Naive thymus-derived CD4-positive, alpha-beta T cell (primary cell): ENCODE measurements around the gene DSCAM. TPM values are rescaled to one million over a fixed set of nuclear protein-coding genes. Genes with fewer than 3 reads are reported as not detected.

Experiments
- ATAC-seq: fragments of 150-1000 bp; cut with Tn5 transposase; 2 replicates; pipeline ENCODE4 v1.10.0; 2021; ENCODE audit warnings: mild to moderate bottlenecking, moderate library complexity
- CTCF ChIA-PET: fragments of 350-600 bp; sonication (Branson Sonifier 250); formaldehyde crosslinking; loops from one replicate; lab custom pipeline; 2021; ENCODE audit warnings: antibody characterized with exemption; lab: Charles Lee
- POLR2A ChIA-PET: fragments of 350-600 bp; sonication (Branson Sonifier 250); formaldehyde crosslinking; loops from one replicate; lab custom pipeline; 2021; ENCODE audit warnings: antibody characterized with exemption, inconsistent platforms; lab: Charles Lee
- DNase-seq, 9 donors: peaks; one replicate each; pipeline versions ENCODE4 v3.0.0 to v3.0.0-alpha.2; 2020 to 2022; ENCODE audit warnings: mixed read lengths in 1 of 9
- H3K27ac ChIP-seq: one replicate; pipeline ENCODE4 v1.7.0; 2013; ENCODE audit warnings: mild to moderate bottlenecking, low read depth, low read length, moderate library complexity
- H3K27me3 ChIP-seq, 2 donors: one replicate each; pipeline ENCODE4 v1.7.0; 2013; ENCODE audit warnings: low read length in 2 of 2, mild to moderate bottlenecking in 2 of 2, moderate library complexity in 2 of 2; ENCODE audit not compliant: control insufficient read depth in 2 of 2, insufficient read depth in 2 of 2
- H3K36me3 ChIP-seq, 3 experiments: 1 replicate in 2 of 3; 2 replicates in 1 of 3; pipeline ENCODE4 v1.7.0; 2013; ENCODE audit warnings: low read length in 3 of 3, mild to moderate bottlenecking in 3 of 3, moderate library complexity in 1 of 3; ENCODE audit not compliant: insufficient read depth in 3 of 3, control insufficient read depth in 2 of 3
- H3K4me1 ChIP-seq, 2 donors: one replicate each; pipeline ENCODE4 v1.7.0; 2013; ENCODE audit warnings: low read length in 2 of 2, mild to moderate bottlenecking in 2 of 2, moderate library complexity in 1 of 2; ENCODE audit not compliant: control insufficient read depth in 2 of 2, insufficient read depth in 2 of 2
- H3K4me3 ChIP-seq: 2 replicates; pipeline ENCODE4 v1.7.0; 2013; ENCODE audit warnings: mild to moderate bottlenecking, low read length
- H3K9me3 ChIP-seq, 3 experiments: 1 replicate in 2 of 3; 2 replicates in 1 of 3; pipeline ENCODE4 v1.7.0; 2013; ENCODE audit warnings: low read length in 3 of 3; ENCODE audit not compliant: control insufficient read depth in 2 of 3
- H3K27ac Mint-ChIP-seq, 9 donors: one replicate each; pipeline ENCODE4 v1.8.0; 2020 to 2022; ENCODE audit warnings: mixed read lengths in 9 of 9, mild to moderate bottlenecking in 8 of 9, moderate library complexity in 5 of 9, inconsistent platforms in 2 of 9
- H3K27me3 Mint-ChIP-seq, 5 donors: one replicate each; pipeline ENCODE4 v1.8.0; 2021 to 2022; ENCODE audit warnings: mixed read lengths in 5 of 5, mild to moderate bottlenecking in 1 of 5
- H3K36me3 Mint-ChIP-seq, 5 donors: one replicate each; pipeline ENCODE4 v1.8.0; 2020 to 2022; ENCODE audit warnings: mixed read lengths in 5 of 5, mild to moderate bottlenecking in 3 of 5, inconsistent platforms in 1 of 5
- H3K4me1 Mint-ChIP-seq, 7 donors: one replicate each; pipeline ENCODE4 v1.8.0; 2020 to 2022; ENCODE audit warnings: mixed read lengths in 7 of 7, mild to moderate bottlenecking in 3 of 7, inconsistent platforms in 1 of 7
- H3K4me3 Mint-ChIP-seq, 10 donors: one replicate each; pipeline ENCODE4 v1.8.0; 2020 to 2022; ENCODE audit warnings: mild to moderate bottlenecking in 10 of 10, mixed read lengths in 10 of 10, moderate library complexity in 6 of 10, inconsistent platforms in 2 of 10
- H3K9me3 Mint-ChIP-seq, 11 donors: one replicate each; pipeline ENCODE4 v1.8.0; 2020 to 2022; ENCODE audit warnings: mixed read lengths in 11 of 11, mild to moderate bottlenecking in 4 of 11, inconsistent platforms in 1 of 11, moderate library complexity in 1 of 11
- intact Hi-C, 2 donors: fragments of 100-400 bp; cut with micrococcal nuclease; formaldehyde crosslinking; loops; one replicate each; pipeline ENCODE4 v1.15.1; 2023
- polyA plus RNA-seq, 2 donors: library from polyadenylated mRNA; unstranded; fragments of 300-500 nt; fragmentation: Illumina TruSeq; gene quantifications; one replicate each; pipeline ENCODE4 v1.2.3, GENCODE V29; 2021
- total RNA-seq, 6 experiments: library from RNA in 5 of 6; stranded (reverse) in 5 of 6; gene quantifications; 1 replicate in 5 of 6; 2 replicates in 1 of 6; pipeline ENCODE4 v1.2.3 and lab custom pipeline; 2021 to 2026

DSCAM gene
- total and polyA plus RNA-seq, 7 experiments from 2014 or later, result not detected

DNA sequence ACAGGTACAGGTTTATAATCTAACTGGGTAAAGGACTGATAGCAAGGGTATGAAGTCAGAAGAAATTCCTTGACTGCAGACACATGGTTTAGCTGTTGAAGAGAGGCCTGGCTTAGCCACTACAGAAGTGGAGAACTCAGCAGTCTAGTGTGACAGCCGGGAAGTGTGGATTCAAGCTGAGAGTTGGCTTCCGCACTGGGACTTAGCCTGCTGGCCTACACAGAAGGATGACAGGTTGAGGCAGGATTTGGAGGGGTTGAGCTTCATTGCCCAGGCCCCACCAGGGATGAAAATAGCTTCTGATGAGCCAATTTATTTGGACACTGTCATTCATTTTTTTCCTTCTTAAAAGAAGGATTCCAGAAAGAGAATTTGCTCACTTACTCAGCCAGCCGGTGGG, 695.3 kb downstream of the DSCAM start:
- intact Hi-C loops, result no loop called here
- Histone ChIP-seq H3K36me3 (no peaks in the 10 kb centered on the region), H3K4me1 (no peaks in the 10 kb centered on the region), H3K9me3 (no peaks in the 10 kb centered on the region), H3K27me3 (no peaks in the 10 kb centered on the region), H3K27ac (no peak overlapping the region), H3K4me3 (no peak overlapping the region)
- Mint-ChIP-seq H3K4me3 (no peak overlapping the region), H3K36me3 (no peaks in the 10 kb centered on the region), H3K27ac (no peak overlapping the region), H3K9me3 (peaks cover 0 to 7% (median 0%) of the 10 kb centered on the region in 11 donors), H3K4me1 (no peaks in the 10 kb centered on the region), H3K27me3 (peaks cover 0 to 10% (median 4%) of the 10 kb centered on the region in 5 donors)
- ATAC-seq (no peak), DNase-seq (no peak)
- POLR2A ChIA-PET, result no interaction called here
- CTCF ChIA-PET, result no interaction called here

DNA sequence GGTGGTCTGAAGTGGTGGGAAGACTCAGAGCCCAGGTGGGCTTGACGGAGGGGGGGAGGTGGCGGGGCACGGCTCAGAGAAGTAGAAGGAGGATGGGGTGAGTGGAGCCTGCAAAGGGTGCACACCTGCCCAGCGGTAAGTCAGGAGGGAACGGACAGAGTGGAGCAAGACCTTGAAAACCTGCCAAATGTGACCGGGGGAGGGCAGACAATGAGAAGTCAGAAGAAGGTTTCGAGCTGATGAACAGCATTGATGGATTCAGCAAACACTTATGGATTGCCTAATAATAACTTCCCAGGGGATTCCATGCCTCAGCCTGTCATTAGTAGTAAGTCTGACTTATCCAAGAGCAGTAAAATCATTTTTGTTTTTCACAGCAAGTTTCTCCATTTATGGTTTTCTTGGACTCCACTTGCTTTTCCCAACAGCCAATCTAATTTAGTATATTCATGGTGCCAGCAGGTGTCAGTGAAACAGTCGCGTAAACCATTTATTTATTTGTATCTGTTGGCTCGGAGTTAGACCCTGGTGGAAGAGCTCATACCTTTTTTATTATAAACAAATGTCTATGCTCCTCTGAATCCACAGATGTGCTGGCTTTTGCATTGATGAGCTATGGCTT, 700.6 kb downstream of the DSCAM start:
- H3K4me3 Mint-ChIP-seq, result no peak overlapping the region
- no peak for ATAC-seq
- ChIA-PET CTCF (no interaction called here), POLR2A (no interaction called here)
- no peak overlapping the region for H3K27ac ChIP-seq
- no peaks in the 10 kb centered on the region for H3K27me3 Mint-ChIP-seq
- no peaks in the 10 kb centered on the region for H3K9me3 Mint-ChIP-seq
- intact Hi-C loops, result loop anchor here in 1 of 2 donors (10.0 kb wide), 1 partner anchor 918 kb away; no protein-coding TSS in a partner anchor
- H3K9me3 ChIP-seq, result no peaks in the 10 kb centered on the region
- no peaks in the 10 kb centered on the region for H3K36me3 Mint-ChIP-seq
- H3K4me3 ChIP-seq, result no peak overlapping the region
- no peak for DNase-seq
- H3K4me1 Mint-ChIP-seq, result no peaks in the 10 kb centered on the region
- no peaks in the 10 kb centered on the region for H3K36me3 ChIP-seq
- no peaks in the 10 kb centered on the region for H3K4me1 ChIP-seq
- no peak overlapping the region for H3K27ac Mint-ChIP-seq
- H3K27me3 ChIP-seq, result no peaks in the 10 kb centered on the region

DNA sequence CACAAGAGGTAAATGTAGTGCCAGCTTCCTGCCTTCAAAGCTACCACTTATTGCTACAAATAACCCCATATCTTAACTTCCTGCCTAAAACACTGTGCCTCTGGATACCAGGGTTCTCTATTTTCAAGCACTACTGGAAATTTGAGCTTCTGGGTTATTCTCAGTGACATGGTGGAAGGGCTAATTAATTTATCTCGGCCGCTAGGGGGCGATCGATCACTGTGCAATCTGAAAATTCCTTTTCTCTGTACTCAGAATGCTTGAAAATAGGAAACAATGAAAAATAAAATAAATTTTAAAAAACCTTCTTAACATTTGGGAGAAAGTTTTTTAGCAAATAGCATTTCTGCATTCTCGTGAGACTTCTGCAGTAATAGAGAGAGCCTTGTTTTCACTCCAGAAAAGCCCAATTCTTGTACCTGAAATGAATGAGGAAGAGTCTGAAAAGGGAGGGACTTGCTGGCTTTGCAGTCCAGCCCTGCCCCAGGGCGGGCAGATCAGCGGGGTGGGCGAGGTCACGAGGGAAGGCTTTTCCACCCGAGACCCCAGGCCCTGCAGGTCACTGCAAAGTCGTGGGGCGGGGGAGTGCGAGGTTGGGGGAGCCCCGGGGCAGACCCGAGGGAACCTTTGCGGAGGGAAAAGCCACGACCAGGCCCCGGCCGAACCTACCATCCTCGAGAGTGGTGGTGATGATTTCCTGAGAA, 703.0 kb downstream of the DSCAM start:
- Histone ChIP-seq H3K4me1 (no peaks in the 10 kb centered on the region), H3K4me3 (no peak overlapping the region), H3K36me3 (no peaks in the 10 kb centered on the region), H3K27me3 (no peaks in the 10 kb centered on the region), H3K9me3 (no peaks in the 10 kb centered on the region), H3K27ac (no peak overlapping the region)
- ChIA-PET POLR2A (no interaction called here), CTCF (no interaction called here)
- Mint-ChIP-seq H3K4me3 (no peak overlapping the region), H3K4me1 (no peaks in the 10 kb centered on the region), H3K9me3 (no peaks in the 10 kb centered on the region), H3K27ac (no peak overlapping the region), H3K36me3 (no peaks in the 10 kb centered on the region), H3K27me3 (no peaks in the 10 kb centered on the region)
- intact Hi-C loops, result loop anchor here in 1 of 2 donors (5.0 to 10.0 kb wide), 2 partner anchors 243 to 921 kb away; no protein-coding TSS in a partner anchor
- DNase-seq (peak in 5 of 9 donors; percentile 2 to 24 (median 10)), ATAC-seq (no peak)

DNA sequence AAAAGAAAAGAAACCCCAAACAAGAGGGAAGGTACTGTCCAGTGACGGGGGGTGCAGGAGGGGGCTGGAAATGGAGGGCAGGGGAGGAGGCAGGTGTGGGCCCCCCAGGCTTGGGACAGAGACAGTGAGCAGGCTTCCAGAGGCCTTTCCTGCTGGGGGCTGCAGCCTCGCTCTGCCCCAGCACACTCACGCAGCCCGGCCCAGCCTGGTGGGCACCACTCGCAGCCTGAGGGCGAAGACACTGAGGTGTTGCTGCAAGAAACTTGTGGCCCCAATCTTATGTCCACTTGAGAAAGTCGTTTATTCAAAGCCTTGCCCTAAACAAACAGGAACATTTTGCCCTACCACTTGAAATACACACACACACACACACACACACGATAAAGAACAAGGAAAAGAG, 705.3 kb downstream of the DSCAM start:
- Histone ChIP-seq H3K36me3 (no peaks in the 10 kb centered on the region), H3K4me3 (no peak overlapping the region), H3K27ac (no peak overlapping the region), H3K27me3 (no peaks in the 10 kb centered on the region), H3K9me3 (no peaks in the 10 kb centered on the region), H3K4me1 (no peaks in the 10 kb centered on the region)
- intact Hi-C loops, result loop anchor here in 1 of 2 donors (5.0 to 10.0 kb wide), 2 partner anchors 246 to 923 kb away; no protein-coding TSS in a partner anchor
- CTCF ChIA-PET, result no interaction called here
- Mint-ChIP-seq H3K36me3 (no peaks in the 10 kb centered on the region), H3K4me1 (no peaks in the 10 kb centered on the region), H3K9me3 (no peaks in the 10 kb centered on the region), H3K27me3 (no peaks in the 10 kb centered on the region), H3K27ac (no peak overlapping the region), H3K4me3 (no peak overlapping the region)
- DNase-seq, result no peak
- no peak for ATAC-seq
- POLR2A ChIA-PET, result no interaction called here

DNA sequence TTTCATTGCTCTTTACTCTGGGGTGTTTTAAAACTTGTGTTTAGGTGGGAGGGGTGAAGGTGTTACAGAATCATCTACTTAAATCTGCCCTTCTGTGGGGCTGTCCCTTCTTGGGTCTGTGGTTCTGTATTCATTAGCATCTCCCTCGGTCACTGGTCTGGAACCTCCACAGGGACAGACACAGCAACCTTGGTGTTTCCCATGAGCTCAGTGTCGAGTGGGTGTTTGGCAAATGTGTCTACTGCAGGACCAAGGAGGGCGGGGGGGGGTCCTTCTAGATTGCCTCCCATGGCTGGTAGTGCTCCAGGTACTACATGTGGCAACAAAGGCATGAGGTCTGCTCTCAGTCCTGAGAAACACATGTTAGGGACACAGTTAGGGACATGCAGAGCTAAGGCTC, 706.3 kb downstream of the DSCAM start:
- no peaks in the 10 kb centered on the region for H3K36me3 ChIP-seq
- no peak overlapping the region for H3K27ac Mint-ChIP-seq
- POLR2A ChIA-PET, result no interaction called here
- DNase-seq (no peak), ATAC-seq (no peak)
- no peaks in the 10 kb centered on the region for H3K36me3 Mint-ChIP-seq
- CTCF ChIA-PET, result no interaction called here
- H3K9me3 Mint-ChIP-seq, result no peaks in the 10 kb centered on the region
- H3K27ac ChIP-seq, result no peak overlapping the region
- no peaks in the 10 kb centered on the region for H3K27me3 ChIP-seq
- no peak overlapping the region for H3K4me3 ChIP-seq
- H3K27me3 Mint-ChIP-seq, result peaks cover 0 to 1% (median 0%) of the 10 kb centered on the region in 5 donors
- H3K9me3 ChIP-seq, result no peaks in the 10 kb centered on the region
- H3K4me3 Mint-ChIP-seq, result no peak overlapping the region
- intact Hi-C loops, result loop anchor here in 1 of 2 donors (5.0 to 10.0 kb wide), 2 partner anchors 247 to 924 kb away; no protein-coding TSS in a partner anchor
- no peaks in the 10 kb centered on the region for H3K4me1 Mint-ChIP-seq
- no peaks in the 10 kb centered on the region for H3K4me1 ChIP-seq

DNA sequence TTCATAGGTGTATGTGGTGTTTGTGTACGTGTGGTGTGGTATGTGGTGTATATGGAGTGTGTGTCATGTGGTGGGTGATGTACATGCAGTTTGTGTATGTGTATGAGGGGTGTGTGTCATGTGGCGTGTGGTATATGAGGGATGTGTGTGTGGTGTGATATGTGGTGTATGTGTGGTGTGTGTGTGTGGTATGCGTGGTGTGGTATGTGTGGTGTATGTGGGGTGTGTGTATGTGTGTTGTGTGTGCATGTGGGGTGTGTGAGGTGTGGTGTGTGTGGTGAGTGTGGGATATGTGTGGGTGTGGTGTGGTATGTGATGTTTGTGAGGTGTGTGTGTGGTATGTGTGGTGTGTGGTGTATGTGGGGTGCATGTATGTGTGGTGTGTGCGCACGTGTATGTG, 707.3 kb downstream of the DSCAM start:
- Histone ChIP-seq H3K27ac (no peak overlapping the region), H3K27me3 (no peaks in the 10 kb centered on the region), H3K4me3 (no peak overlapping the region), H3K4me1 (no peaks in the 10 kb centered on the region), H3K9me3 (no peaks in the 10 kb centered on the region), H3K36me3 (no peaks in the 10 kb centered on the region)
- ATAC-seq, result peak; percentile 30
- ChIA-PET CTCF (no interaction called here), POLR2A (no interaction called here)
- Mint-ChIP-seq H3K4me1 (no peaks in the 10 kb centered on the region), H3K27ac (no peak overlapping the region), H3K4me3 (no peak overlapping the region), H3K9me3 (no peaks in the 10 kb centered on the region), H3K36me3 (no peaks in the 10 kb centered on the region), H3K27me3 (peaks cover 0 to 4% (median 0%) of the 10 kb centered on the region in 5 donors)
- intact Hi-C loops, result loop anchor here in 1 of 2 donors (5.0 to 10.0 kb wide), 2 partner anchors 248 to 925 kb away; no protein-coding TSS in a partner anchor
- no peak for DNase-seq
